ENCODE data around the gene HOTAIR.

The HOTAIR gene

GRCh38 chr12:53999559-54000115, 24.9 kb upstream of the HOTAIR start:
- DNase-seq (ENCODE audit: low read depth) = peak; percentile 77

GRCh38 chr12:53998900-53999236, 24.1 kb upstream of the HOTAIR start:
- no peak for DNase-seq (ENCODE audit: low read depth)

GRCh38 chr12:53998110-53998899, 23.6 kb upstream of the HOTAIR start:
- DNase-seq (ENCODE audit: low read depth) = no peak

GRCh38 chr12:53997204-53998109, 22.7 kb upstream of the HOTAIR start:
- no peak for DNase-seq (ENCODE audit: low read depth)

- no peak for DNase-seq (ENCODE audit: low read depth)
Measured at GRCh38 chr12:53996240-53997203, 21.8 kb upstream of the HOTAIR start.

GRCh38 chr12:53995378-53996239, 20.9 kb upstream of the HOTAIR start:
- no peak for DNase-seq (ENCODE audit: low read depth)

- DNase-seq (ENCODE audit: low read depth) = no peak
Measured at GRCh38 chr12:53995002-53995377, 20.2 kb upstream of the HOTAIR start.

- DNase-seq (ENCODE audit: low read depth) = no peak
Measured at GRCh38 chr12:53994264-53995001, 19.7 kb upstream of the HOTAIR start.

- no peak for DNase-seq (ENCODE audit: low read depth)
Measured at GRCh38 chr12:53994009-53994263, 19.2 kb upstream of the HOTAIR start.

- DNase-seq (ENCODE audit: low read depth) = no peak
Measured at GRCh38 chr12:53993162-53994008, 18.6 kb upstream of the HOTAIR start.

- DNase-seq (ENCODE audit: low read depth) = no peak
Measured at GRCh38 chr12:53992377-53992889, 17.7 kb upstream of the HOTAIR start.

GRCh38 chr12:53991077-53991460, 16.3 kb upstream of the HOTAIR start:
- no peak for DNase-seq (ENCODE audit: low read depth)

- no peak for DNase-seq (ENCODE audit: low read depth)
Measured at GRCh38 chr12:53990311-53991076, 15.7 kb upstream of the HOTAIR start.

GRCh38 chr12:53989227-53990113, 14.7 kb upstream of the HOTAIR start:
- peak; percentile 70 for DNase-seq (ENCODE audit: low read depth)

GRCh38 chr12:53988541-53989226, 13.9 kb upstream of the HOTAIR start:
- no peak for DNase-seq (ENCODE audit: low read depth)

GRCh38 chr12:53987787-53988230, 13.1 kb upstream of the HOTAIR start:
- no peak for DNase-seq (ENCODE audit: low read depth)

Measured in EH (cell line).